Measurements from ENCODE around the gene ZFYVE19. TPM values are rescaled to one million over a fixed set of nuclear protein-coding genes. Genes with fewer than 3 reads are reported as not detected.

The ZFYVE19 gene
- total and polyA plus RNA-seq, 2 of the 13 experiments (the other 11 are each of a cell fraction or from before 2014, with no cell fraction given): 23.3 to 44.0 TPM

DNA sequence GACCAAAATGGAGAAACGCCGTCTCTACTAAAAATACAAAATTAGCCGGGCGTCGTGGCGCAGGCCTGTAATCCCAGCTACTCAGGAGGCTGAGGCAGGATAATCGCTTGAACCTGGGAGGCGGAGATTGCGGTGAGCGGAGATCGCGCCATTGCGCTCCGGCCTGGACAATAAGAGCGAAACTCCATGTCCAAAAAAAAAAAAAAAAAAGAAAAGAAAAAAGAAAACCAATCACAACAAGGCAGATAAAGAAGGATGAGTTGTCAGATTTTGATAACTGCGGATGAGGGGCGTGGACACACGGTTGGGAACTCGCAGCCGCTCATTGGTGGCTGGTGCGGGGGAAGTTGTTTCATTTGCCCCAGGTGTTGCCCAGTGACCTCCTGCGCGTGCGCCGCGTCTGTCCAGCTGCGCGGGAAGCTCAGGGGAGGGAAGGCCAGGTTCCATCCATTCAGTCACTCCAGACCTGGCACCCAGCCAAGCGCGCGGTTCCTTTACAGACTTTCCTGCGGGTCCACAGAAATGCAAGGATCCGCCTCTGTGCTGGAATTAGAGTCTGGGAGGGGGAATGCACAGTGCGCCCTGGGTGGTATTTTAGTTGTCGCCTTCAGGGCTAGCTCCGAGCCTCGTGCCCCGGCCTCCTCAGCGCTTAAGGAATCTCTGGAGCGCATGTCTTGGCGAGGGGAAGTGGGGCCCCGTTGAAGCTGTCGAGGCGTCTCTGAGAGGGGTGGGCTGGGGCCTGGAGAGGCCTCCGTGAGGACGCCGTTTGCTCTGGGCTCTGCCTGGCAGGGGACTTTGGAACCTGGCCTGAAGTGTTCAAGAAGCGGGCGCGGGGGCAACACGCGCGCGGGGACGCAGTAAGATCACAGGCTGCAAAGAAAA lies 43.7 kb upstream of the ZFYVE19 start (continued):
- TF ChIP-seq NFYC (CRISPR knock-in tag; IDR thresholded peaks at IDR 0.05) (peak; percentile 71), ZSCAN29 (CRISPR knock-in tag; conservative IDR thresholded peaks at IDR 0.05) (no peak), ZNF782 (CRISPR knock-in tag; IDR thresholded peaks at IDR 0.05; ENCODE audit: borderline replicate concordance) (no peak; the same call in 1 of the 2 replicates), FOXC1 (CRISPR knock-in tag; IDR thresholded peaks at IDR 0.05; ENCODE audit: borderline replicate concordance) (0 out of 2 replicates have a peak, but pooled peaks have one; percentile 81), ZNF543 (CRISPR knock-in tag; IDR thresholded peaks at IDR 0.05) (no peak), ZNF788 (CRISPR knock-in tag; IDR thresholded peaks at IDR 0.05; ENCODE audit: borderline replicate concordance) (no peak), ZFP37 (CRISPR knock-in tag; IDR thresholded peaks at IDR 0.05; ENCODE audit: borderline replicate concordance) (peak; percentile 87; the same call in 1 of the 2 replicates), ZNF652 (CRISPR knock-in tag; IDR thresholded peaks at IDR 0.05; ENCODE audit: borderline replicate concordance, low read depth) (no peak), ZSCAN5A (CRISPR knock-in tag; IDR thresholded peaks at IDR 0.05; ENCODE audit: borderline replicate concordance) (0 out of 2 replicates have a peak, but pooled peaks have one; percentile 69), IKZF1 (IDR thresholded peaks at IDR 0.05) (no peak)
- TF ChIP-seq, protein P1, sequence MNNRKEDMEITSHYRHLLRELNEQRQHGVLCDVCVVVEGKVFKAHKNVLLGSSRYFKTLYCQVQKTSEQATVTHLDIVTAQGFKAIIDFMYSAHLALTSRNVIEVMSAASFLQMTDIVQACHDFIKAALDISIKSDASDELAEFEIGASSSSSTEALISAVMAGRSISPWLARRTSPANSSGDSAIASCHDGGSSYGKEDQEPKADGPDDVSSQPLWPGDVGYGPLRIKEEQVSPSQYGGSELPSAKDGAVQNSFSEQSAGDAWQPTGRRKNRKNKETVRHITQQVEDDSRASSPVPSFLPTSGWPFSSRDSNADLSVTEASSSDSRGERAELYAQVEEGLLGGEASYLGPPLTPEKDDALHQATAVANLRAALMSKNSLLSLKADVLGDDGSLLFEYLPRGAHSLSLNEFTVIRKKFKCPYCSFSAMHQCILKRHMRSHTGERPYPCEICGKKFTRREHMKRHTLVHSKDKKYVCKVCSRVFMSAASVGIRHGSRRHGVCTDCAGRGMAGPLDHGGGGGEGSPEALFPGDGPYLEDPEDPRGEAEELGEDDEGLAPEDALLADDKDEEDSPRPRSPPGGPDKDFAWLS (CRISPR knock-in tag; IDR thresholded peaks at IDR 0.05; ENCODE audit: borderline replicate concordance): 0 out of 2 replicates have a peak, but pooled peaks have one; percentile 13
- TF ChIP-seq, protein P2, sequence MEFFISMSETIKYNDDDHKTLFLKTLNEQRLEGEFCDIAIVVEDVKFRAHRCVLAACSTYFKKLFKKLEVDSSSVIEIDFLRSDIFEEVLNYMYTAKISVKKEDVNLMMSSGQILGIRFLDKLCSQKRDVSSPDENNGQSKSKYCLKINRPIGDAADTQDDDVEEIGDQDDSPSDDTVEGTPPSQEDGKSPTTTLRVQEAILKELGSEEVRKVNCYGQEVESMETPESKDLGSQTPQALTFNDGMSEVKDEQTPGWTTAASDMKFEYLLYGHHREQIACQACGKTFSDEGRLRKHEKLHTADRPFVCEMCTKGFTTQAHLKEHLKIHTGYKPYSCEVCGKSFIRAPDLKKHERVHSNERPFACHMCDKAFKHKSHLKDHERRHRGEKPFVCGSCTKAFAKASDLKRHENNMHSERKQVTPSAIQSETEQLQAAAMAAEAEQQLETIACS (CRISPR knock-in tag; IDR thresholded peaks at IDR 0.05): 0 out of 2 replicates have a peak, but pooled peaks have one; percentile 20
- TF ChIP-seq, protein P3, sequence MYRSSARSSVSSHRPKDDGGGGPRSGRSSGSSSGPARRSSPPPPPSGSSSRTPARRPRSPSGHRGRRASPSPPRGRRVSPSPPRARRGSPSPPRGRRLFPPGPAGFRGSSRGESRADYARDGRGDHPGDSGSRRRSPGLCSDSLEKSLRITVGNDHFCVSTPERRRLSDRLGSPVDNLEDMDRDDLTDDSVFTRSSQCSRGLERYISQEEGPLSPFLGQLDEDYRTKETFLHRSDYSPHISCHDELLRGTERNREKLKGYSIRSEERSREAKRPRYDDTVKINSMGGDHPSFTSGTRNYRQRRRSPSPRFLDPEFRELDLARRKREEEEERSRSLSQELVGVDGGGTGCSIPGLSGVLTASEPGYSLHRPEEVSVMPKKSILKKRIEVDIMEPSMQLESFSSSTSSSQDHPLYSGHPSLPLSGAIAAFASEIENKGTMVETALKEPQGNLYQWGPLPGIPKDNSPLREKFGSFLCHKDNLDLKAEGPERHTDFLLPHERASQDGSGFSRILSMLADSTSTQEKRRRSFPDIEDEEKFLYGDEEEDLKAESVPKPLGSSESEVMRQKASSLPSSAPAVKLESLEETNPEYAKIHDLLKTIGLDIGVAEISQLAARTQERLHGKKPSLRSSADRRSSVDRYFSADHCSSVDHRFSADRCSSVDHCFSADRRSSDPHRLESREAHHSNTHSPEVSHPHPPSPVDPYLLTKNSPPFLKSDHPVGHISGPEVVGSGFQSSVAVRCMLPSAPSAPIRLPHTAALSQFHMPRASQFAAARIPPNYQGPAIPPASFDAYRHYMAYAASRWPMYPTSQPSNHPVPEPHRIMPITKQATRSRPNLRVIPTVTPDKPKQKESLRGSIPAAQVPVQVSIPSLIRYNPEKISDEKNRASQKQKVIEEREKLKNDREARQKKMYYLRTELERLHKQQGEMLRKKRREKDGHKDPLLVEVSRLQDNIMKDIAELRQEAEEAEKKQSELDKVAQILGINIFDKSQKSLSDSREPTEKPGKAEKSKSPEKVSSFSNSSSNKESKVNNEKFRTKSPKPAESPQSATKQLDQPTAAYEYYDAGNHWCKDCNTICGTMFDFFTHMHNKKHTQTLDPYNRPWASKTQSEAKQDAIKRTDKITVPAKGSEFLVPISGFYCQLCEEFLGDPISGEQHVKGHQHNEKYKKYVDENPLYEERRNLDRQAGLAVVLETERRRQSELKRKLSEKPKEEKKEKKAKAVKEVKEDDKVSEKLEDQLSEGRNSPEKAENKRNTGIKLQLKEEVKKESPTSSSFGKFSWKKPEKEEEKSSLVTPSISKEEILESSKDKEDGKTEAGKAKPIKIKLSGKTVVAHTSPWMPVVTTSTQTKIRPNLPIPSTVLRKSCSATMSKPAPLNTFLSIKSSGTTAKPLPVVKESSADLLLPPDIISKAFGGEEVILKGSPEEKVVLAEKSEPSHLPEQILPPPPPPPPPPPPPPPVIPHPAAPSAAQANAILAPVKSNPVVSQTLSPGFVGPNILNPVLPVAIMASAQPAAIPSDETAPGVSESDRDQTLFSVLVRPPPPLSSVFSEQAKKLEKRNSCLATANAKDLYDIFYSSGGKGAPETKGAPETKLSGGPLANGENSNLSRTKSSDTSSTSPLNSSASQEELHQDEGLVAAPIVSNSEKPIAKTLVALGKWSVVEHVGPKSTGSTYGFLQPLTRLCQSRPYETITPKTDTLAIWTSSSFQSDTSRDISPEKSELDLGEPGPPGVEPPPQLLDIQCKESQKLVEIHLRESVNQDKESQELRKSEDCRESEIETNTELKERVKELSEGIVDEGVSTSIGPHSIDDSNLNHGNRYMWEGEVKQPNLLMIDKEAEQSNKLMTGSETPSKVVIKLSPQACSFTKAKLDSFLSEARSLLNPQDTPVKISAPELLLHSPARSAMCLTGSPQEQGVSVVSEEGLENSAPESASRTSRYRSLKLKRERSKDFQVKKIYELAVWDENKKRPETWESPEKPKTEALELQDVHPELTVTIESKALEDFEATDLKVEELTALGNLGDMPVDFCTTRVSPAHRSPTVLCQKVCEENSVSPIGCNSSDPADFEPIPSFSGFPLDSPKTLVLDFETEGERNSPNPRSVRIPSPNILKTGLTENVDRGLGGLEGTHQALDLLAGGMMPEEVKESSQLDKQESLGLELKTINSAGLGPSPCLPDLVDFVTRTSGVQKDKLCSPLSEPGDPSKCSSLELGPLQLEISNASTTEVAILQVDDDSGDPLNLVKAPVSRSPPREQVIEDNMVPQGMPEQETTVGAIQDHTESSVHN (CRISPR knock-in tag; IDR thresholded peaks at IDR 0.05): 0 out of 2 replicates have a peak, but pooled peaks have one; percentile 26
- TF ChIP-seq, protein P4, sequence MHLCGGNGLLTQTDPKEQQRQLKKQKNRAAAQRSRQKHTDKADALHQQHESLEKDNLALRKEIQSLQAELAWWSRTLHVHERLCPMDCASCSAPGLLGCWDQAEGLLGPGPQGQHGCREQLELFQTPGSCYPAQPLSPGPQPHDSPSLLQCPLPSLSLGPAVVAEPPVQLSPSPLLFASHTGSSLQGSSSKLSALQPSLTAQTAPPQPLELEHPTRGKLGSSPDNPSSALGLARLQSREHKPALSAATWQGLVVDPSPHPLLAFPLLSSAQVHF (CRISPR knock-in tag; IDR thresholded peaks at IDR 0.05): peak; percentile 90

All from HepG2 (cell line).